HepG2 (cell line): ENCODE measurements around the gene USF1. TPM values are rescaled to one million over a fixed set of nuclear protein-coding genes. Genes with fewer than 3 reads are reported as not detected.

Experiments
- ATAC-seq: fragments of 200-7000 bp; cut with Tn5 transposase; 3 replicates; pipeline ENCODE4 v1.9.1; 2020; ENCODE audit warnings: mild to moderate bottlenecking, moderate library complexity
- BruUV-seq: library from RNA; stranded (reverse); fragments of 400-500 nt; replicated peaks from 2 replicates; lab custom pipeline; 2021; lab: Mats Ljungman, UMichigan
- CTCF ChIA-PET: fragments of 300-600 bp; formaldehyde crosslinking; extraction: SDS; loops from one replicate; lab custom pipeline; 2021; ENCODE audit warnings: low total read pairs, inconsistent platforms, low intra/inter-chr PET ratio; lab: Yijun Ruan, JAX
- POLR2A ChIA-PET: fragments of 350-600 bp; sonication (Branson Sonifier 250); formaldehyde crosslinking; loops from one replicate; lab custom pipeline; 2020; ENCODE audit warnings: antibody characterized with exemption, inconsistent platforms; lab: Yijun Ruan, JAX
- DNase-seq: peaks from one replicate; pipeline ENCODE4 v3.0.0-alpha.2; 2015; ENCODE audit warnings: low spot score
- FAIRE-seq: peaks from 3 replicates; lab custom pipeline; 2011; peaks lifted over from hg19 to GRCh38; lab: Jason Lieb, UNC
- H2AFZ ChIP-seq: one replicate; pipeline ENCODE4 v1.6.1; 2011; ENCODE audit warnings: low read length, inconsistent platforms
- H3K27ac ChIP-seq: fragments of 300-600 bp; 3 replicates; pipeline ENCODE4 v1.8.0; 2011; ENCODE audit warnings: mixed run types, mild to moderate bottlenecking, mixed read lengths, low read length, inconsistent platforms; ENCODE audit not compliant: insufficient read depth; ENCODE audit errors: extremely low read length
- H3K27me3 ChIP-seq, 2 experiments: fragments of 200-600 bp in 1 of 2; 2 replicates in 1 of 2; 3 replicates in 1 of 2; pipeline versions ENCODE4 v1.6.0 to v1.8.0; 2011; ENCODE audit warnings: low read length in 2 of 2, mild to moderate bottlenecking in 2 of 2, moderate library complexity in 2 of 2, inconsistent platforms in 1 of 2; ENCODE audit not compliant: insufficient read depth in 2 of 2, control insufficient read depth in 1 of 2
- H3K36me3 ChIP-seq, 2 experiments: fragments of 200-600 bp in 1 of 2; replicated peaks in 1 of 2; 2 replicates in 1 of 2; 3 replicates in 1 of 2; pipeline versions ENCODE4 v1.5.1 to v1.8.0; 2011; ENCODE audit warnings: low read length in 2 of 2, inconsistent platforms in 1 of 2; ENCODE audit not compliant: insufficient read depth in 2 of 2, control insufficient read depth in 1 of 2
- H3K4me1 ChIP-seq: 2 replicates; pipeline ENCODE4 v1.5.1; 2012; ENCODE audit warnings: low read length, inconsistent platforms; ENCODE audit not compliant: insufficient read depth
- H3K4me2 ChIP-seq: 2 replicates; pipeline ENCODE4 v1.6.0; 2011; ENCODE audit warnings: low read depth, low read length, inconsistent platforms
- H3K4me3 ChIP-seq, 3 experiments: fragments of 200-600 bp in 1 of 3; sonication (generic), shearing (Covaris generic) in 1 of 3; replicated peaks in 1 of 3; 2 replicates each; pipeline ENCODE4 v1.5.1; 2011 to 2016; ENCODE audit warnings: low read length in 3 of 3, inconsistent platforms in 2 of 3, low read depth in 2 of 3, mild to moderate bottlenecking in 2 of 3, control low read depth in 1 of 3, mixed read lengths in 1 of 3; ENCODE audit not compliant: insufficient read depth in 1 of 3
- H3K79me2 ChIP-seq: one replicate; pipeline ENCODE4 v1.6.1; 2011; ENCODE audit warnings: low read length, inconsistent platforms; ENCODE audit not compliant: insufficient read depth
- H3K9ac ChIP-seq: 2 replicates; pipeline ENCODE4 v1.6.0; 2011; ENCODE audit warnings: mild to moderate bottlenecking, low read depth, low read length, inconsistent platforms; ENCODE audit not compliant: insufficient read depth
- H3K9me3 ChIP-seq: 2 replicates; pipeline ENCODE4 v1.5.1; 2012; ENCODE audit warnings: mild to moderate bottlenecking, low read length
- H4K20me1 ChIP-seq: 2 replicates; pipeline ENCODE4 v1.6.0; 2011; ENCODE audit warnings: inconsistent platforms, mild to moderate bottlenecking, low read length, moderate library complexity; ENCODE audit not compliant: insufficient read depth
- CREM ChIP-seq, 2 experiments: sonication (generic) in 1 of 2; formaldehyde crosslinking in 1 of 2; IDR thresholded peaks; 2 replicates each; pipeline versions ENCODE4 v1.4.0 to v1.6.1; 2016 to 2020; ENCODE audit warnings: antibody characterized with exemption in 1 of 2, mild to moderate bottlenecking in 1 of 2, missing genetic modification reagents in 1 of 2
- HMGA1 ChIP-seq: sonication (generic); formaldehyde crosslinking; conservative IDR thresholded peaks from 2 replicates; pipeline ENCODE4 v1.4.0; 2020; ENCODE audit warnings: missing genetic modification reagents
- RBM39 ChIP-seq: fragments of 200-400 bp; formaldehyde crosslinking; IDR thresholded peaks from one replicate; pipeline ENCODE4 v1.6.1; 2018; ENCODE audit warnings: antibody characterized with exemption, mild to moderate bottlenecking, low read depth, low read length; ENCODE audit not compliant: poor library complexity, severe bottlenecking
- RXRA ChIP-seq: sonication (generic); formaldehyde crosslinking; IDR thresholded peaks from 2 replicates; pipeline ENCODE4 v1.5.1; 2020; ENCODE audit warnings: missing genetic modification reagents
- RXRB ChIP-seq: IDR thresholded peaks from 2 replicates; pipeline ENCODE4 v1.6.1; 2016; ENCODE audit warnings: borderline replicate concordance, missing genetic modification reagents, missing compliant biosample characterization
- SAFB2 ChIP-seq: sonication (generic); formaldehyde crosslinking; IDR thresholded peaks from 2 replicates; pipeline ENCODE4 v1.5.1; 2020; ENCODE audit warnings: missing genetic modification reagents, low read depth, mild to moderate bottlenecking, borderline replicate concordance
- TOPORS ChIP-seq: sonication (generic); formaldehyde crosslinking; IDR thresholded peaks from 2 replicates; pipeline ENCODE4 v1.8.0; 2023; ENCODE audit warnings: mild to moderate bottlenecking, missing genetic modification reagents
- ZBTB25 ChIP-seq: IDR thresholded peaks from 2 replicates; pipeline ENCODE4 v1.6.1; 2018; ENCODE audit warnings: missing genetic modification reagents
- ZNF121 ChIP-seq: sonication (generic); formaldehyde crosslinking; IDR thresholded peaks from 2 replicates; pipeline ENCODE4 v1.5.0; 2020; ENCODE audit warnings: mild to moderate bottlenecking, missing genetic modification reagents
- ZNF264 ChIP-seq: sonication (generic); formaldehyde crosslinking; IDR thresholded peaks from 2 replicates; pipeline ENCODE4 v1.4.0; 2020; ENCODE audit warnings: missing genetic modification reagents
- ZNF343 ChIP-seq: sonication (generic); formaldehyde crosslinking; IDR thresholded peaks from 2 replicates; pipeline ENCODE4 v1.4.0; 2020; ENCODE audit warnings: mild to moderate bottlenecking, missing genetic modification reagents
- ZNF431 ChIP-seq: sonication (generic); formaldehyde crosslinking; IDR thresholded peaks from 2 replicates; pipeline ENCODE4 v1.9.0; 2022; ENCODE audit warnings: missing genetic modification reagents, low read depth, mild to moderate bottlenecking, borderline replicate concordance
- ZNF484 ChIP-seq: sonication (generic); formaldehyde crosslinking; IDR thresholded peaks from 2 replicates; pipeline ENCODE4 v1.5.1; 2020; ENCODE audit warnings: mild to moderate bottlenecking, low read depth, missing genetic modification reagents, borderline replicate concordance
- ZNF639 ChIP-seq: conservative IDR thresholded peaks from 2 replicates; pipeline ENCODE4 v1.6.1; 2018; ENCODE audit warnings: missing genetic modification reagents
- ZNF703 ChIP-seq: sonication (generic); formaldehyde crosslinking; IDR thresholded peaks from 2 replicates; pipeline ENCODE4 v1.5.1; 2020; ENCODE audit warnings: missing genetic modification reagents, mild to moderate bottlenecking, moderate library complexity, borderline replicate concordance
- ZNF790 ChIP-seq: sonication (generic); formaldehyde crosslinking; IDR thresholded peaks from 2 replicates; pipeline ENCODE4 v1.8.0; 2022; ENCODE audit warnings: missing genetic modification reagents, mild to moderate bottlenecking, borderline replicate concordance
- ZNF878 ChIP-seq: sonication (generic); formaldehyde crosslinking; IDR thresholded peaks from 2 replicates; pipeline ENCODE4 v1.8.1; 2023; ENCODE audit warnings: mild to moderate bottlenecking, missing genetic modification reagents, moderate library complexity
- WGBS: methylation state at CpG from one replicate; pipeline ENCODE4 v1.1.6; 2017; ENCODE audit warnings: low lambda C conversion rate; 5-methylcytosine and 5-hydroxymethylcytosine counted together
- in situ Hi-C: cut with HindIII; loops from 2 replicates; pipeline ENCODE4 v1.10.0; 2017; ENCODE audit warnings: low pct_unique_long_range_greater_than_20kb; ENCODE audit not compliant: extremely low pct_ligation_motif_present
- intact Hi-C: fragments of 100-400 bp; cut with micrococcal nuclease; formaldehyde crosslinking; loops from one replicate; pipeline ENCODE4 v1.10.0; 2022; ENCODE audit not compliant: unreplicated experiment
- polyA plus RNA-seq, 8 experiments: library from polyadenylated mRNA; depleted of rRNA in 3 of 8; stranded (reverse) in 7 of 8; unstranded in 1 of 8; fragments of >200 nt; fragmentation: Illumina TruSeq in 4 of 8; extraction: Trizol in 4 of 8; gene quantifications; 2 replicates each; pipeline versions ENCODE4 v1.2.1 to v1.2.3, GENCODE V29; 2011 to 2016; ENCODE audit warnings: low read depth in 4 of 8, missing spikeins in 1 of 8, mixed read lengths in 1 of 8; ENCODE audit not compliant: insufficient read depth in 1 of 8
- total RNA-seq, 5 experiments: library from RNA; depleted of rRNA; stranded (reverse); fragments of >200 nt; fragmentation: Illumina TruSeq; extraction: Trizol; gene quantifications; 2 replicates each; pipeline ENCODE4 v1.2.3, GENCODE V29; 2016; ENCODE audit warnings: low read depth in 1 of 5
- TF ChIP-seq, protein P1 (sequence below): sonication (generic); formaldehyde crosslinking; IDR thresholded peaks from 2 replicates; pipeline ENCODE4 v1.4.0; 2020; ENCODE audit warnings: missing genetic modification reagents, borderline replicate concordance

The USF1 gene
- total and polyA plus RNA-seq, 2 of the 13 experiments (the other 11 are each of a cell fraction or from before 2014, with no cell fraction given) = 26.9 to 39.4 TPM

DNA sequence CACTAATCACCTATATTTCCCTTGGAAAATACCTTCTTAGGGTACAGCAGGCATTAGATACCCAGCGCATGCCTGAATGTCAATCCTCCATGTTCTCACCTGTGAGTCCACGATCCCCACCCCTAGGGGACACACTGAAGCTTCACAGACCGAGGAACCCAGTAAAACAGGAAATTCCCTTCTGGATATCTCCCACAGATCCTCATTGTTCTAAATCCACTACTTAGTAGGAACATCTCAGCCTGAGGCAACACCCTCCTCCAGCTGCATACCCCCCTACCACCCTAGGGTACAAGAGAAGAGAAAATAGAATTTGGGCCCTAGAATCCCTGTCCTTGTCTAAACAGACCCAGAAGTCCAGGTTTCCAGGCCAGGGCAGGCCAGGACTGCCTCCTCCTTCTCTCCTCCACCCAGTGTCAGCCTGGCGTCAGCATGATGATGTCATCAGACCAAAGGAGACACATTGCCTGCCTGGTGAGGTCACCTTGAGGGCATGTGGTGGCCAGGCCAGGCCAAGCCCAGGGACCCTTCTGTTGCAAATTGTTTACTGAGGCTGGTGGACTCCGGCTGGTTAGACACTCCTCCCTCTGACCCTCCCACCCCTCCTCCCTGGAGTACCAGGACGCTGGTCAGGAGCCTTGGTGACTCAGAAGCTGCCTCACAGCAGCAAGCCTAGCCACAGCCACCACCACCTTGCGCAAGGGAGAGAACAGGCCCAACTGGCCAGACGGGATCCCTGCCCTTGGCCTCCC is 37.4 kb upstream of the USF1 start:
- CTCF ChIA-PET = no interaction called here
- peak; percentile 76 for DNase-seq
- FAIRE-seq = peak; percentile 65
- no peaks in the 10 kb centered on the region for H3K9me3 ChIP-seq
- H3K9ac ChIP-seq = no peak overlapping the region
- POLR2A ChIA-PET = interaction anchor here (1.9 kb wide), 1 partner anchor 15 kb away, joined by 4 read pairs; no protein-coding TSS in a partner anchor
- H3K27ac ChIP-seq = no peak overlapping the region
- peak overlapping the region in 1 of 3 experiments; percentile 35; a peak in 1 of 6 replicates for H3K4me3 ChIP-seq
- peak overlapping the region; percentile 49 for H3K4me2 ChIP-seq
- no peaks in the 10 kb centered on the region for H3K79me2 ChIP-seq
- peaks cover 0 to 18% of the 10 kb centered on the region in 2 experiments; a peak in 1 of 5 replicates for H3K27me3 ChIP-seq
- WGBS = 27% methylated on average over 4 of the region's 8 CpGs
- no peaks in the 10 kb centered on the region for H4K20me1 ChIP-seq
- in situ Hi-C loops = no loop called here
- no peak overlapping the region for H2AFZ ChIP-seq
- intact Hi-C loops = no loop called here
- H3K4me1 ChIP-seq = peaks cover 38% of the 10 kb centered on the region
- peak; percentile 86 for ATAC-seq
- no peaks in the 10 kb centered on the region for H3K36me3 ChIP-seq
- no TSS peak for BruUV-seq
- TF ChIP-seq ZNF431 (no peak), TOPORS (CRISPR knock-in tag) (no peak), ZNF264 (no peak), RBM39 (no peak), ZNF639 (CRISPR knock-in tag) (no peak), SAFB2 (CRISPR knock-in tag) (no peak), ZNF878 (CRISPR knock-in tag) (no peak), RXRA (CRISPR knock-in tag) (peak; percentile 59; the same call in 1 of the 2 replicates), ZNF343 (CRISPR knock-in tag) (no peak), RXRB (no peak), CREM (IDR thresholded peaks at IDR 0.05) (peak; percentile 51; the same call in 1 of the 2 replicates), CREM (CRISPR knock-in tag; IDR thresholded peaks at IDR 0.05) (no peak), ZNF703 (no peak), ZNF121 (CRISPR knock-in tag) (peak; percentile 92), ZBTB25 (CRISPR knock-in tag) (no peak), ZNF790 (CRISPR knock-in tag) (no peak), ZNF484 (CRISPR knock-in tag) (no peak), HMGA1 (CRISPR knock-in tag) (no peak)
- TF ChIP-seq, protein P1, sequence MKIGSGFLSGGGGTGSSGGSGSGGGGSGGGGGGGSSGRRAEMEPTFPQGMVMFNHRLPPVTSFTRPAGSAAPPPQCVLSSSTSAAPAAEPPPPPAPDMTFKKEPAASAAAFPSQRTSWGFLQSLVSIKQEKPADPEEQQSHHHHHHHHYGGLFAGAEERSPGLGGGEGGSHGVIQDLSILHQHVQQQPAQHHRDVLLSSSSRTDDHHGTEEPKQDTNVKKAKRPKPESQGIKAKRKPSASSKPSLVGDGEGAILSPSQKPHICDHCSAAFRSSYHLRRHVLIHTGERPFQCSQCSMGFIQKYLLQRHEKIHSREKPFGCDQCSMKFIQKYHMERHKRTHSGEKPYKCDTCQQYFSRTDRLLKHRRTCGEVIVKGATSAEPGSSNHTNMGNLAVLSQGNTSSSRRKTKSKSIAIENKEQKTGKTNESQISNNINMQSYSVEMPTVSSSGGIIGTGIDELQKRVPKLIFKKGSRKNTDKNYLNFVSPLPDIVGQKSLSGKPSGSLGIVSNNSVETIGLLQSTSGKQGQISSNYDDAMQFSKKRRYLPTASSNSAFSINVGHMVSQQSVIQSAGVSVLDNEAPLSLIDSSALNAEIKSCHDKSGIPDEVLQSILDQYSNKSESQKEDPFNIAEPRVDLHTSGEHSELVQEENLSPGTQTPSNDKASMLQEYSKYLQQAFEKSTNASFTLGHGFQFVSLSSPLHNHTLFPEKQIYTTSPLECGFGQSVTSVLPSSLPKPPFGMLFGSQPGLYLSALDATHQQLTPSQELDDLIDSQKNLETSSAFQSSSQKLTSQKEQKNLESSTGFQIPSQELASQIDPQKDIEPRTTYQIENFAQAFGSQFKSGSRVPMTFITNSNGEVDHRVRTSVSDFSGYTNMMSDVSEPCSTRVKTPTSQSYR (CRISPR knock-in tag) = peak; percentile 34; the same call in 1 of the 2 replicates
